ENCODE data around the gene EFEMP1. TPM values are rescaled to one million over a fixed set of nuclear protein-coding genes. Genes with fewer than 3 reads are reported as not detected.
A peak's percentile ranks its signal among the peaks of the same experiment; 100 is the strongest.

EFEMP1 gene
- total and polyA plus RNA-seq, 2 of the 13 experiments (the other 11 are each of a cell fraction or from before 2014, with no cell fraction given), result not detected

GRCh38 chr2:55880416-55881143 lies 43.0 kb downstream of the EFEMP1 start:
- ChIA-PET CTCF (ENCODE audit: low intra/inter-chr PET ratio, low total read pairs) (no interaction called here), POLR2A (no interaction called here)
- Histone ChIP-seq H3K4me3 (replicated peaks in 1 of 3; ENCODE audit: insufficient read depth in 1 of 3, low read depth in 2 of 3, low read length in 3 of 3) (no peak overlapping the region), H3K4me1 (ENCODE audit: insufficient read depth, low read length) (no peaks in the 10 kb centered on the region), H4K20me1 (ENCODE audit: insufficient read depth, low read length) (no peaks in the 10 kb centered on the region), H3K36me3 (replicated peaks in 1 of 2; ENCODE audit: control insufficient read depth in 1 of 2, insufficient read depth in 2 of 2, low read length in 2 of 2) (no peaks in the 10 kb centered on the region; a peak in 1 of 5 replicates), H3K9me3 (ENCODE audit: low read length) (no peaks in the 10 kb centered on the region), H3K27me3 (ENCODE audit: control insufficient read depth in 1 of 2, insufficient read depth in 2 of 2, low read length in 2 of 2) (no peaks in the 10 kb centered on the region), H3K27ac (ENCODE audit: extremely low read length, insufficient read depth, low read length) (no peak overlapping the region), H3K4me2 (ENCODE audit: low read depth, low read length) (no peak overlapping the region), H2AFZ (ENCODE audit: low read length) (no peak overlapping the region), H3K79me2 (ENCODE audit: insufficient read depth, low read length) (no peaks in the 10 kb centered on the region), H3K9ac (ENCODE audit: insufficient read depth, low read depth, low read length) (no peak overlapping the region)
- BruUV-seq (replicated peaks), result no TSS peak
- WGBS (ENCODE audit: low lambda C conversion rate), result 4% methylated on average over 6 of the region's 6 CpGs
- intact Hi-C loops (cut with micrococcal nuclease; ENCODE audit: unreplicated experiment), result no loop called here
- DNase-seq (ENCODE audit: low spot score), result no peak
- FAIRE-seq, result no peak
- in situ Hi-C loops (cut with HindIII; ENCODE audit: extremely low pct_ligation_motif_present, low pct_unique_long_range_greater_than_20kb), result no loop called here
- peak; percentile 41; the same call in 2 of the 3 replicates for ATAC-seq
- TF ChIP-seq, protein P1, sequence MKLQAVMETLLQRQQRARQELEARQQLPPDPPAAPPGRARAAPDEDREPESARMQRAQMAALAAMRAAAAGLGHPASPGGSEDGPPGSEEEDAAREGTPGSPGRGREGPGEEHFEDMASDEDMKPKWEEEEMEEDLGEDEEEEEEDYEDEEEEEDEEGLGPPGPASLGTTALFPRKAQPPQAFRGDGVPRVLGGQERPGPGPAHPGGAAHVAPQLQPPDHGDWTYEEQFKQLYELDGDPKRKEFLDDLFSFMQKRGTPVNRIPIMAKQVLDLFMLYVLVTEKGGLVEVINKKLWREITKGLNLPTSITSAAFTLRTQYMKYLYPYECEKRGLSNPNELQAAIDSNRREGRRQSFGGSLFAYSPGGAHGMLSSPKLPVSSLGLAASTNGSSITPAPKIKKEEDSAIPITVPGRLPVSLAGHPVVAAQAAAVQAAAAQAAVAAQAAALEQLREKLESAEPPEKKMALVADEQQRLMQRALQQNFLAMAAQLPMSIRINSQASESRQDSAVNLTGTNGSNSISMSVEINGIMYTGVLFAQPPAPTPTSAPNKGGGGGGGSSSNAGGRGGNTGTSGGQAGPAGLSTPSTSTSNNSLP (IDR thresholded peaks at IDR 0.05; ENCODE audit: low read depth, low read length), result no peak
- TF ChIP-seq, protein P2, sequence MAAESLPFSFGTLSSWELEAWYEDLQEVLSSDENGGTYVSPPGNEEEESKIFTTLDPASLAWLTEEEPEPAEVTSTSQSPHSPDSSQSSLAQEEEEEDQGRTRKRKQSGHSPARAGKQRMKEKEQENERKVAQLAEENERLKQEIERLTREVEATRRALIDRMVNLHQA (CRISPR knock-in tag; IDR thresholded peaks at IDR 0.05), result no peak
- TF ChIP-seq PCBP1 (IDR thresholded peaks at IDR 0.05; ENCODE audit: borderline replicate concordance, low read depth, low read length) (no peak), BHLHE40 (IDR thresholded peaks at IDR 0.05; ENCODE audit: low read length) (peak; percentile 83), RAD21 (CRISPR knock-in tag; IDR thresholded peaks at IDR 0.05) (no peak)

DNA sequence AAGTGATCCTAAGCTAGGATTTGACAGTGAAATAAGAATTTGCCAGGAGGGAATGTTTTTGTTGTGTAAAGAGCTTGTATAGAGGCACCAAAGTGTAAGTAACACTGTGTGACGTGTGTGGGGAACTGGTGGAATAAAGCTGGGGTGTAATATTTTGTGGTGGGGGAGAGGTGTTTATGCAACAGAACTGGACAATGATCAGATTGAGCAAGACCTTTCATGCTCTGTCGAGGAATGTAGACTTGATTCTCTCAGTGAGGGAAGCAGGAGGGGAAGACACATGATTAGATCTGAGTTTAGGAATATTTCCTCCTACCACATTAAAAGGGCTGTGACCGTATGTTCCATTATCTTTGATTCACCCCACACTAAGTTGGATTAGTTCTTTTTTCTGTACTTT lies 43.6 kb downstream of the EFEMP1 start:
- ATAC-seq, result no peak
- DNase-seq (ENCODE audit: low spot score), result no peak
- ChIA-PET CTCF (ENCODE audit: low intra/inter-chr PET ratio, low total read pairs) (no interaction called here), POLR2A (no interaction called here)
- Histone ChIP-seq H3K4me2 (ENCODE audit: low read depth, low read length) (no peak overlapping the region), H4K20me1 (ENCODE audit: insufficient read depth, low read length) (no peaks in the 10 kb centered on the region), H3K4me3 (replicated peaks in 1 of 3; ENCODE audit: insufficient read depth in 1 of 3, low read depth in 2 of 3, low read length in 3 of 3) (no peak overlapping the region), H3K36me3 (replicated peaks in 1 of 2; ENCODE audit: control insufficient read depth in 1 of 2, insufficient read depth in 2 of 2, low read length in 2 of 2) (no peaks in the 10 kb centered on the region; a peak in 1 of 5 replicates), H3K27ac (ENCODE audit: extremely low read length, insufficient read depth, low read length) (no peak overlapping the region), H3K4me1 (ENCODE audit: insufficient read depth, low read length) (no peaks in the 10 kb centered on the region), H3K27me3 (ENCODE audit: control insufficient read depth in 1 of 2, insufficient read depth in 2 of 2, low read length in 2 of 2) (no peaks in the 10 kb centered on the region), H2AFZ (ENCODE audit: low read length) (no peak overlapping the region), H3K9me3 (ENCODE audit: low read length) (no peaks in the 10 kb centered on the region), H3K79me2 (ENCODE audit: insufficient read depth, low read length) (no peaks in the 10 kb centered on the region), H3K9ac (ENCODE audit: insufficient read depth, low read depth, low read length) (no peak overlapping the region)
- in situ Hi-C loops (cut with HindIII; ENCODE audit: extremely low pct_ligation_motif_present, low pct_unique_long_range_greater_than_20kb), result no loop called here
- intact Hi-C loops (cut with micrococcal nuclease; ENCODE audit: unreplicated experiment), result no loop called here
- BruUV-seq (replicated peaks), result no TSS peak
- 2% methylated on average over 3 of the region's 3 CpGs for WGBS (ENCODE audit: low lambda C conversion rate)
- FAIRE-seq, result no peak
- TF ChIP-seq BCL6 (CRISPR knock-in tag; IDR thresholded peaks at IDR 0.05) (peak; percentile 86), NR2F6 (IDR thresholded peaks at IDR 0.05) (no peak), NR2F6 (CRISPR knock-in tag; IDR thresholded peaks at IDR 0.05) (no peak), ELF1 (CRISPR knock-in tag; IDR thresholded peaks at IDR 0.05) (no peak), DRAP1 (CRISPR knock-in tag; IDR thresholded peaks at IDR 0.05) (no peak), CEBPB (IDR thresholded peaks at IDR 0.05; ENCODE audit: borderline replicate concordance, low read depth, low read length) (peak; percentile 16; the same call in 1 of the 2 replicates)
- TF ChIP-seq, protein P3, sequence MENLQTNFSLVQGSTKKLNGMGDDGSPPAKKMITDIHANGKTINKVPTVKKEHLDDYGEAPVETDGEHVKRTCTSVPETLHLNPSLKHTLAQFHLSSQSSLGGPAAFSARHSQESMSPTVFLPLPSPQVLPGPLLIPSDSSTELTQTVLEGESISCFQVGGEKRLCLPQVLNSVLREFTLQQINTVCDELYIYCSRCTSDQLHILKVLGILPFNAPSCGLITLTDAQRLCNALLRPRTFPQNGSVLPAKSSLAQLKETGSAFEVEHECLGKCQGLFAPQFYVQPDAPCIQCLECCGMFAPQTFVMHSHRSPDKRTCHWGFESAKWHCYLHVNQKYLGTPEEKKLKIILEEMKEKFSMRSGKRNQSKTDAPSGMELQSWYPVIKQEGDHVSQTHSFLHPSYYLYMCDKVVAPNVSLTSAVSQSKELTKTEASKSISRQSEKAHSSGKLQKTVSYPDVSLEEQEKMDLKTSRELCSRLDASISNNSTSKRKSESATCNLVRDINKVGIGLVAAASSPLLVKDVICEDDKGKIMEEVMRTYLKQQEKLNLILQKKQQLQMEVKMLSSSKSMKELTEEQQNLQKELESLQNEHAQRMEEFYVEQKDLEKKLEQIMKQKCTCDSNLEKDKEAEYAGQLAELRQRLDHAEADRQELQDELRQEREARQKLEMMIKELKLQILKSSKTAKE (CRISPR knock-in tag; IDR thresholded peaks at IDR 0.05; ENCODE audit: borderline replicate concordance), result no peak
